RWPE1 (cell line): ENCODE measurements around the gene NRG3.
"Not testable (repeated sequence)": the region's sequence is repeated elsewhere in the genome, so short reads cannot be mapped to it uniquely, and the experiment has no call there.

Source experiments
- CTCF ChIA-PET: fragments of 350-600 bp; sonication (Branson Sonifier 250); formaldehyde crosslinking; extraction: SDS; loops from one replicate; lab custom pipeline; 2021; lab: Yijun Ruan, JAX
- POLR2A ChIA-PET: fragments of 400-600 bp; formaldehyde crosslinking; extraction: SDS; loops from one replicate; lab custom pipeline; 2020; ENCODE audit warnings: antibody characterized with exemption; ENCODE audit not compliant: low non-redundant PET; lab: Yijun Ruan, JAX
- DNase-seq: peaks from one replicate; pipeline ENCODE4 v3.0.0; 2012; ENCODE audit warnings: low spot score
- H3K27ac ChIP-seq: fragments of 450-650 bp; 2 replicates; pipeline ENCODE4 v1.5.1; 2017
- TF ChIP-seq, protein P1 (sequence below): fragments of 450-650 bp; conservative IDR thresholded peaks from 2 replicates; pipeline ENCODE4 v1.5.1; 2017; ENCODE audit warnings: low read depth, mild to moderate bottlenecking

Gene NRG3

DNA sequence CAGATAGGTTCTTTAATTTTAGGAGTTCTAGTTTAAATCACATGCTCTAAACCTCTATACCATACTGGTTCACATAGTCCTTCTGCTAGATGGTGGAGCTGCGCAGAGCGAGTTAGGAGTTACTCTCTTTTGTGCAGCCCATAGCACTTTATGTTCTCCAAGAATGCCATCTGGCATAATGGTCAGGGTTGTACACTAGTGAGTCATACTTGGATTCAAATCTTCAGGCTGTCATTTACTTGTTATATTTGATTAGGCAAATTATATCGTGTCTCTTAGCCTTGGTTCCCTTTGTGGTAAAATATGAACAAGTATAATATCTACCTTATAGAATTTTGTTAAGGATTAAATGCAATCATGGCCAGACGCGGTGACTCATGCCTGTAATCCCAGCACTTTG, 1078.3 kb downstream of the NRG3 start:
- TF ChIP-seq, protein P1, sequence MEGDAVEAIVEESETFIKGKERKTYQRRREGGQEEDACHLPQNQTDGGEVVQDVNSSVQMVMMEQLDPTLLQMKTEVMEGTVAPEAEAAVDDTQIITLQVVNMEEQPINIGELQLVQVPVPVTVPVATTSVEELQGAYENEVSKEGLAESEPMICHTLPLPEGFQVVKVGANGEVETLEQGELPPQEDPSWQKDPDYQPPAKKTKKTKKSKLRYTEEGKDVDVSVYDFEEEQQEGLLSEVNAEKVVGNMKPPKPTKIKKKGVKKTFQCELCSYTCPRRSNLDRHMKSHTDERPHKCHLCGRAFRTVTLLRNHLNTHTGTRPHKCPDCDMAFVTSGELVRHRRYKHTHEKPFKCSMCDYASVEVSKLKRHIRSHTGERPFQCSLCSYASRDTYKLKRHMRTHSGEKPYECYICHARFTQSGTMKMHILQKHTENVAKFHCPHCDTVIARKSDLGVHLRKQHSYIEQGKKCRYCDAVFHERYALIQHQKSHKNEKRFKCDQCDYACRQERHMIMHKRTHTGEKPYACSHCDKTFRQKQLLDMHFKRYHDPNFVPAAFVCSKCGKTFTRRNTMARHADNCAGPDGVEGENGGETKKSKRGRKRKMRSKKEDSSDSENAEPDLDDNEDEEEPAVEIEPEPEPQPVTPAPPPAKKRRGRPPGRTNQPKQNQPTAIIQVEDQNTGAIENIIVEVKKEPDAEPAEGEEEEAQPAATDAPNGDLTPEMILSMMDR = no peak
- CTCF ChIA-PET = interaction anchor here (0.6 kb wide), 1 partner anchor 1220 kb away, joined by 3 read pairs; the partner anchor contains the start of gene GPR15LG
- POLR2A ChIA-PET = no interaction called here
- no peak for DNase-seq
- no peak overlapping the region for H3K27ac ChIP-seq

- ChIA-PET POLR2A (no interaction called here), CTCF (interaction anchor here (0.6 to 0.7 kb wide), 2 partner anchors 14 to 1765 kb away, joined by 3 read pairs; no protein-coding TSS in a partner anchor)
- no peak overlapping the region for H3K27ac ChIP-seq
- TF ChIP-seq, protein P1 = no peak
- DNase-seq = no peak
Observed at GRCh38 chr10:82953909-82954308, 1078.9 kb downstream of the NRG3 start.

DNA sequence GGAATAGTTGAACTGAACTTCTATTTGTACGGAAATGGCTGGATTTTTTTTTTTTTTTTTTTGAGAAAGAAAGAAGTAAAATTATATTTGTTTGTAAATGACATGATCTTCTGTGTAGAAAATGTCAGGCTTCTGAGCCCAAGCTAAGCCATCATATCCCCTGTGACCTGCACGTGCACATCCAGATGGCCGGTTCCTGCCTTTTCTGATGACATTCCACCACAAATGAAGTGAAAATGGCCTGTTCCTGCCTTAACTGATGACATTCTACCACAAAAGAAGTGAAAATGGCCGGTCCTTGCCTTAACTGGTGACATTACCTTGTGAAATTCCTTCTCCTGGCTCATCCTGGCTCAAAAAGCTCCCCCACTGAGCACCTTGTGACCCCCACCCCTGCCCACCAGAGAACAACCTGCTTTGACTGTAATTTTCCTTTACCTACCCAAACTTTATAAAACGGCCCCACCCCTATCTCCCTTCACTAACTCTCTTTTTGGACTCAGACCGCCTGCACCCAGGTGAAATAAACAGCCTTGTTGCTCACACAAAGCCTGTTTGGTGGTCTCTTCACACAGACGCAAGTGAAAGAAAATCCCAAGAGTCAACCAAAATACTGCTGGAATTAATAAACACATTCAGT, 1085.5 kb downstream of the NRG3 start:
- POLR2A ChIA-PET, CTCF ChIA-PET, DNase-seq, H3K27ac ChIP-seq: not testable (repeated sequence)

GRCh38 chr10:82961864-82962263, 1086.9 kb downstream of the NRG3 start:
- no peak for DNase-seq
- ChIA-PET CTCF (no interaction called here), POLR2A (no interaction called here)
- TF ChIP-seq, protein P1 = no peak
- H3K27ac ChIP-seq = no peak overlapping the region

GRCh38 chr10:82966130-82966529, 1091.1 kb downstream of the NRG3 start:
- no peak for DNase-seq
- TF ChIP-seq, protein P1 = no peak
- ChIA-PET CTCF (interaction anchor here (0.6 to 0.7 kb wide), 2 partner anchors 29 to 95 kb away, joined by 3 read pairs; no protein-coding TSS in a partner anchor), POLR2A (no interaction called here)
- H3K27ac ChIP-seq = no peak overlapping the region

DNA sequence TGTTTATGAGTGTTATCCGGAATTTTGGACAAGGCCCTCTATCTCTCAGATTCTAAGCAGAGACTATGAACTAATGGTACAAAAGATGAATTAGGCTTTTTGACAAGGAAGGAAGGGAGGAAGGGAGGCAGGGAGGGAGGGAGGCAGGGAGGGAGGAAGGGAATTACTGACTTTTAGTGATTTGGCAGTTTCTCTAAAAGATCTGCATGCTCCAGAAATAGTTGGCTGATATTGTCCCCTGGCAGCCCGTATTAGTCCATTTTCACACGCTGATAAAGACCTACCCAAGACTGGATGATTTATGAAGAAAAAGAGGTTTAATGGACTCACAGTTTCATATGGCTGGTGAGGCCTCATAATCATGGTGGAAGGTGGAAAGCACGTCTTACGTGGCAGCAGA, 1093.5 kb downstream of the NRG3 start:
- TF ChIP-seq, protein P1 = no peak
- CTCF ChIA-PET = interaction anchor here (1.4 kb wide), 1 partner anchor 172 kb away, joined by 8 read pairs; no protein-coding TSS in a partner anchor

GRCh38 chr10:82969405-82969804, 1094.4 kb downstream of the NRG3 start:
- CTCF ChIA-PET = interaction anchor here (0.6 to 1.4 kb wide), 6 partner anchors 11 to 1319 kb away, joined by 3 to 8 read pairs (median 3); no protein-coding TSS in a partner anchor
- DNase-seq = no peak
- TF ChIP-seq, protein P1 = 0 out of 2 replicates have a peak, but pooled peaks have one; percentile 11
- H3K27ac ChIP-seq = no peak overlapping the region
- POLR2A ChIA-PET = no interaction called here

More for the DNA sequence above, 1093.5 kb downstream of the NRG3 start:
- POLR2A ChIA-PET = no interaction called here
- no peak for DNase-seq
- no peak overlapping the region for H3K27ac ChIP-seq
